NCI-H1105 (cell line): ENCODE data around the gene FAM118A.

Experiments
- DNase-seq: peaks from one replicate; lab custom pipeline; 2025; lab: John Stamatoyannopoulos, UW

Gene FAM118A

GRCh38 chr22:45381348-45381747 lies 71.6 kb downstream of the FAM118A start:
- no peak for DNase-seq

GRCh38 chr22:45389546-45389945 lies 79.8 kb downstream of the FAM118A start:
- DNase-seq = no peak
